Peyer's patch (tissue), 4 donors: ENCODE measurements around the gene TNK2.

ENCODE experiments used
- CTCF ChIP-seq, 6 experiments: fragments of 450-650 bp in 4 of 6; fragments of 200-600 bp in 2 of 6; sonication (generic) in 1 of 6; IDR thresholded peaks; one replicate each; pipeline ENCODE4 v1.5.1; 2017 to 2019; ENCODE audit warnings: antibody characterized with exemption in 6 of 6, mild to moderate bottlenecking in 3 of 6, moderate library complexity in 1 of 6
- POLR2A ChIP-seq, 2 donors: fragments of 450-650 bp; IDR thresholded peaks; one replicate each; pipeline ENCODE4 v1.5.1; 2017; ENCODE audit warnings: antibody characterized with exemption in 2 of 2, mild to moderate bottlenecking in 2 of 2, moderate library complexity in 2 of 2

- TF ChIP-seq CTCF (IDR thresholded peaks at IDR 0.05) = no peak
- no peak for TF ChIP-seq POLR2A (IDR thresholded peaks at IDR 0.05)
These were observed 86.8 kb downstream of the TNK2 start for GRCh38 chr3:195821403-195822130.
